BJ (cell line): Measurements from ENCODE around the gene TMEM98. TPM values are rescaled to one million over a fixed set of nuclear protein-coding genes. Genes with fewer than 3 reads are reported as not detected.
"Not testable (repeated sequence)": the region's sequence is repeated elsewhere in the genome, so short reads cannot be mapped to it uniquely, and the experiment has no call there.

Experiments used
- CTCF ChIA-PET: fragments of 350-600 bp; formaldehyde crosslinking; extraction: SDS; loops from one replicate; lab custom pipeline; 2021; ENCODE audit warnings: antibody characterized with exemption, inconsistent platforms; lab: Yijun Ruan, JAX
- POLR2A ChIA-PET: fragments of 300-600 bp; sonication (Branson Sonifier 250); formaldehyde crosslinking; extraction: SDS; loops from one replicate; lab custom pipeline; 2021; ENCODE audit warnings: antibody characterized with exemption; lab: Charles Lee
- DNase-seq: peaks from one replicate; pipeline ENCODE4 v3.0.0-alpha.2; 2011; ENCODE audit warnings: low read depth
- H3K27me3 ChIP-seq: 2 replicates; pipeline ENCODE4 v1.6.0; 2011; ENCODE audit warnings: low read length; ENCODE audit not compliant: control insufficient read depth, insufficient read depth
- H3K36me3 ChIP-seq: 2 replicates; pipeline ENCODE4 v1.5.1; 2011; ENCODE audit warnings: low read length; ENCODE audit not compliant: control insufficient read depth, insufficient read depth
- H3K4me3 ChIP-seq: 2 replicates; pipeline ENCODE4 v1.5.1; 2011; ENCODE audit warnings: low read depth, mild to moderate bottlenecking, control low read depth, low read length
- CTCF ChIP-seq: IDR thresholded peaks from 2 replicates; pipeline ENCODE4 v1.5.1; 2011; ENCODE audit warnings: low read depth, mild to moderate bottlenecking, control low read depth, inconsistent platforms, low read length, moderate library complexity; ENCODE audit not compliant: insufficient read depth
- polyA plus RNA-seq: library from polyadenylated mRNA; depleted of rRNA; stranded (reverse); fragments of >200 nt; gene quantifications from 2 replicates; pipeline ENCODE4 v1.2.3, GENCODE V29; 2011

Gene TMEM98
- polyA plus RNA-seq, 1 experiment: 331 TPM

GRCh38 chr17:32882734-32883133 is 45.2 kb upstream of the TMEM98 start:
- H3K36me3 ChIP-seq: no peaks in the 10 kb centered on the region
- no peaks in the 10 kb centered on the region for H3K27me3 ChIP-seq
- ChIA-PET CTCF (interaction anchor here (1.1 to 1.3 kb wide), 3 partner anchors 27 to 112 kb away, joined by 3 to 6 read pairs (median 3); no protein-coding TSS in a partner anchor), POLR2A (no interaction called here)
- DNase-seq: no peak
- TF ChIP-seq CTCF: no peak
- no peak overlapping the region for H3K4me3 ChIP-seq

GRCh38 chr17:32886951-32887350 is 41.0 kb upstream of the TMEM98 start:
- H3K27me3 ChIP-seq, H3K36me3 ChIP-seq, POLR2A ChIA-PET, DNase-seq, H3K4me3 ChIP-seq: not testable (repeated sequence)
- CTCF ChIA-PET: interaction anchor here (1.4 to 2.9 kb wide), 3 partner anchors 10 to 26 kb away, joined by 3 to 13 read pairs (median 9); partner anchors contain the start of gene MYO1D

- H3K36me3 ChIP-seq, DNase-seq, POLR2A ChIA-PET, H3K27me3 ChIP-seq, H3K4me3 ChIP-seq: not testable (repeated sequence)
- CTCF ChIA-PET: interaction anchor here (2.9 kb wide), 1 partner anchor 11 kb away, joined by 13 read pairs; the partner anchor contains the start of gene MYO1D
Observed at GRCh38 chr17:32887410-32887809, 40.5 kb upstream of the TMEM98 start.

DNA sequence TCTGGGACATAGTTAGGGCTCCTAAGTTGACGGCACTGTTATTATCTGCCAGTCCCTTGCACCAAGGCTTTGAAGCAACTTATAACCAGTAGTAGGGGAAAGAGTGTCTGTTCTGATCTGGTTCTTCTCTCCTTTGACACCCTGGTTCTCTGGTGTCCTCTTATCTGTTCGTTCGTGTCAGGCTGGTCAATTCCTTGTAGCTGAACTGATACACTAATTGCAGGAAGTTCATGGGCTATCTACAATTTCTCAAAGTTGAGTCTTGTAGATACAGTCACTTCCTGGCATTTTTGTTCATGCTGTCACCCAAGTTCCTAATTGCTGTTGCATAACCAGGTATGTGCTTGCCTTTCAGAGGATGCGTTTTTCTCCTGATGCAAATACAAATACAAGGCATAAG is 33.7 kb upstream of the TMEM98 start:
- Histone ChIP-seq H3K27me3 (no peaks in the 10 kb centered on the region), H3K36me3 (no peaks in the 10 kb centered on the region), H3K4me3 (no peak overlapping the region)
- no peak for DNase-seq
- ChIA-PET CTCF (no interaction called here), POLR2A (no interaction called here)
- no peak for TF ChIP-seq CTCF

- ChIA-PET POLR2A (no interaction called here), CTCF (interaction anchor here (1.2 to 2.1 kb wide), 3 partner anchors 13 to 20 kb away, joined by 3 to 11 read pairs (median 10); partner anchors contain the start of gene MYO1D)
- DNase-seq: no peak
- H3K36me3 ChIP-seq: no peaks in the 10 kb centered on the region
- TF ChIP-seq CTCF: no peak
- no peak overlapping the region for H3K4me3 ChIP-seq
- H3K27me3 ChIP-seq: no peaks in the 10 kb centered on the region
Observed at GRCh38 chr17:32896647-32897258, 31.2 kb upstream of the TMEM98 start.

DNA sequence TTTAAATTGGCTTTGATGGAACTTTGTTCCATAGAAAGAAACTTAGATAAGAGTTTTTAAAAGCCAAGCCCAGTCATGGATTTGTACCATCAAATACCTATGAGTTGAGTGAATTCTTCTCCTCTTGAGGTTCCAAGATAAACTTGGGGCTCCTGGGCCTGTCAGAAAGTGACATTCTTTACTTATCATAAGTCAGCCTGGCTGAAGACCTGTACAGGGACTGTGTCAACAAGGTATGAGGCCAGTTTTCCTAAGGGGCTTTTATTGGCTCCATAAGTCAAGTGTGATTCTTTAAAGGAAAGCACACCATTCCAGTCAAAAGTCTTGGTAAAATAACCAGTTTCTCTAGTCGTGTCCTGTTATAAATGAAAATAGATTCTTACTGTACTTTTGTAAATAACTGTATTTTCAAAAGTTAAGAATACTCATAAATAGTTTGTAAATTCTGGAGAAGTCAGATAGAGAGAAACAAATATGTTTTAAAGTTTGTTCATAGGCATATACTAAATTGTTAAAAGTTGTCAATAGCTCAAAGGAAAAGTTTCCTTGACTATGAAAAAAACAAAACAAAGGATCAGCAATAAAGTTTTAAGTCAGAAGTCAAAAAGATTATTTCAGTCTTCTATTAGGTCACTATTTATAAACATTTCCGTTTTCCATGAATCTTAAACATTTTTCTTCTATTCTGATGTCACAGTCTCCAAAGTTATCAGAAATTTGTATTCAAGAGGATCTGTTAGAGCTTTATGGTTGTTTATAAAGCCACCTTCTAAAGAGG is 28.5 kb upstream of the TMEM98 start:
- Histone ChIP-seq H3K4me3 (no peak overlapping the region), H3K36me3 (no peaks in the 10 kb centered on the region), H3K27me3 (no peaks in the 10 kb centered on the region)
- CTCF ChIA-PET: interaction anchor here (0.8 to 1.1 kb wide), 2 partner anchors 10 to 15 kb away, joined by 3 read pairs; no protein-coding TSS in a partner anchor
- DNase-seq: no peak
- POLR2A ChIA-PET: no interaction called here
- TF ChIP-seq CTCF: no peak
